ENCODE measurements around the gene RPS6KA4. TPM values are rescaled to one million over a fixed set of nuclear protein-coding genes. Genes with fewer than 3 reads are reported as not detected.

RPS6KA4 gene
- total RNA-seq, 1 donor from 2014 or later, result 18.7 TPM

DNA sequence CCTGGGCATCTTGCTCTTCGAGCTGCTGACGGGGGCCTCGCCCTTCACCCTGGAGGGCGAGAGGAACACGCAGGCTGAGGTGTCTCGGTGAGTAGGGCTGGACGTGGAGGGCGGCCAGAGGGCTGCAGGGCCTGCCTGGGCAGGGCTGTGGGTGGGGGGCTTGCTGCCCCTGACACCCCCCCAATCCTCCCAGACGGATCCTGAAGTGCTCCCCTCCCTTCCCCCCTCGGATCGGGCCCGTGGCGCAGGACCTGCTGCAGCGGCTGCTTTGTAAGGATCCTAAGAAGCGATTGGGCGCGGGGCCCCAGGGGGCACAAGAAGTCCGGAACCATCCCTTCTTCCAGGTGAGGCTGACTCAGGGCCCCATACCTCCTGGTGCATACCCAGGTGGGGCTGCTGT, 2.7 kb downstream of the RPS6KA4 start:
- Mint-ChIP-seq H3K27me3 (peaks cover under 1% of the 10 kb centered on the region), H3K4me1 (ENCODE audit: low read depth) (peaks cover 4% of the 10 kb centered on the region), H3K36me3 (ENCODE audit: insufficient read depth) (peaks cover 17% of the 10 kb centered on the region), H3K4me3 (ENCODE audit: low read depth) (no peak overlapping the region), H3K27ac (peak overlapping the region; percentile 62), H3K9me3 (ENCODE audit: low read depth) (no peaks in the 10 kb centered on the region)
- no peak for DNase-seq (ENCODE audit: low spot score, unreplicated experiment)
- no peak for TF ChIP-seq CTCF (IDR thresholded peaks at IDR 0.05; ENCODE audit: unreplicated experiment)

DNA sequence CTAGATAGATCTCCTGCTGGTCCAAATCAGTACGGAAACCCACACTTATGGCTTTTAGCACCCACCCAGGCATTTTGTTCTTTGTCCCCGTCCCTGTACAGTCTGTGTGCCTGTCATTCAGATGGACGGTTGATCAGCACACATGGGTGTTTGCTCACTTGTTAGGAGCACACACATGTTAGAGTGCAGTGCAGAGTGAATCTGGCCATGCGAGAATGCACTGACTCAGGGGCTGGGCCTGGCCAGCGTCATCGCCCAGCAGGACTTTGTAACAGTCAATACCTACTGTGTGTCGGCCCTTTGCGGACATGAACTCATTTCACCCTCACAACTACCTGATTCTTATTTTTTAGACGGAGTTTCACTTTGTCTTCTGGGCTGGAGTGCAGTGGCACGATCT, 3.4 kb downstream of the RPS6KA4 start:
- no peak for TF ChIP-seq CTCF (IDR thresholded peaks at IDR 0.05; ENCODE audit: unreplicated experiment)
- DNase-seq (ENCODE audit: low spot score, unreplicated experiment), result no peak
- H3K4me1 Mint-ChIP-seq (ENCODE audit: low read depth), result peaks cover 3% of the 10 kb centered on the region
- no peaks in the 10 kb centered on the region for H3K9me3 Mint-ChIP-seq (ENCODE audit: low read depth)
- no peak overlapping the region for H3K4me3 Mint-ChIP-seq (ENCODE audit: low read depth)
- peaks cover 19% of the 10 kb centered on the region for H3K36me3 Mint-ChIP-seq (ENCODE audit: insufficient read depth)
- H3K27me3 Mint-ChIP-seq, result no peaks in the 10 kb centered on the region
- H3K27ac Mint-ChIP-seq, result no peak overlapping the region

DNA sequence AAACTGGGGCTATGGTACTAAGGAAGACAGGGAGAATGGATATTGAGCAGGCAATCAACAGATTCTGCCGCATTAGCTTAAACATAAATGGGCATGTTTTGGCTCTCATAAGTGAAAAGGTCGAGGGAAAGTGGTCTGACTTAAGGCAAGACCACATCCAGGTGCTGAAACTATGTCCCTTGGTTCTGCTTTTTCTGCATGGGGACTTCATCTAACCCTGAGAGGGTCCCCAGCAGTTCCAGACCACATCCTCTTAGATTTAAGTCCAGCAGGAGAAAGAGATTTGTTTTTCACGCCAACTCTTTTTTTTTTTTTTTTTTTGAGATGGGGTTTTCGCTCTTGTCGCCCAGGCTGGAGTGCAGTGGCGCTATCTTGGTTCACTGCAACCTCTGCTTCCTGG, 5.5 kb downstream of the RPS6KA4 start:
- H3K4me1 Mint-ChIP-seq (ENCODE audit: low read depth), result peaks cover 3% of the 10 kb centered on the region
- H3K9me3 Mint-ChIP-seq (ENCODE audit: low read depth), result no peaks in the 10 kb centered on the region
- no peak overlapping the region for H3K27ac Mint-ChIP-seq
- H3K36me3 Mint-ChIP-seq (ENCODE audit: insufficient read depth), result peaks cover 26% of the 10 kb centered on the region
- H3K27me3 Mint-ChIP-seq, result no peaks in the 10 kb centered on the region
- no peak for DNase-seq (ENCODE audit: low spot score, unreplicated experiment)
- TF ChIP-seq CTCF (IDR thresholded peaks at IDR 0.05; ENCODE audit: unreplicated experiment), result no peak
- H3K4me3 Mint-ChIP-seq (ENCODE audit: low read depth), result no peak overlapping the region

DNA sequence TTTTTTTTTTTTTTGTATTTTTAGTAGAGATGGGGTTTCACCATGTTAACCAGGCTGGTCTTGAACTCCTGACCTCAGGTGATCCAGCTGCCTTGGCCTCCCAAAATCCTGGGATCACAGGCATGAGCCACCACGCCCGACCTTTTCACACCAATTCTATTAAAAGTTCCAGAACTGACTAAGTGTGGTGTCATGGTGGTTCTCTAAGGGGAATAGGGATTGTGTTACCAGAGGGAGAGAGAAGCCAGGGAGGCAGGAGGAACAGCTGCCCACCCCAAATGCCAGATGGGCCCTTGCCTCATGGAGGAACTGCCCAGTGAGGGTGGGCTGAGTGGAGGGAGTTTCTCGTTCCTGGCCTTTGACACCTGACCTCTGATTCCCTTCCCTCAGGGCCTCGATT, 5.9 kb downstream of the RPS6KA4 start:
- Mint-ChIP-seq H3K4me3 (ENCODE audit: low read depth) (no peak overlapping the region), H3K36me3 (ENCODE audit: insufficient read depth) (peaks cover 30% of the 10 kb centered on the region), H3K27me3 (no peaks in the 10 kb centered on the region), H3K9me3 (ENCODE audit: low read depth) (no peaks in the 10 kb centered on the region), H3K4me1 (ENCODE audit: low read depth) (no peaks in the 10 kb centered on the region), H3K27ac (no peak overlapping the region)
- no peak for TF ChIP-seq CTCF (IDR thresholded peaks at IDR 0.05; ENCODE audit: unreplicated experiment)
- no peak for DNase-seq (ENCODE audit: low spot score, unreplicated experiment)

GRCh38 chr11:64366751-64367150, 7.8 kb downstream of the RPS6KA4 start:
- no peaks in the 10 kb centered on the region for H3K27me3 Mint-ChIP-seq
- H3K36me3 Mint-ChIP-seq (ENCODE audit: insufficient read depth), result peaks cover 30% of the 10 kb centered on the region
- H3K27ac Mint-ChIP-seq, result no peak overlapping the region
- no peak overlapping the region for H3K4me3 Mint-ChIP-seq (ENCODE audit: low read depth)
- no peak for TF ChIP-seq CTCF (IDR thresholded peaks at IDR 0.05; ENCODE audit: unreplicated experiment)
- no peaks in the 10 kb centered on the region for H3K4me1 Mint-ChIP-seq (ENCODE audit: low read depth)
- H3K9me3 Mint-ChIP-seq (ENCODE audit: low read depth), result no peaks in the 10 kb centered on the region
- DNase-seq (ENCODE audit: low spot score, unreplicated experiment), result no peak
